CD1c-positive myeloid dendritic cell (primary cell): Measurements from ENCODE around the gene PCDHGA5.
"Not testable (repeated sequence)": the region's sequence is repeated elsewhere in the genome, so short reads cannot be mapped to it uniquely, and the experiment has no call there.

Experiments used
- DNase-seq: peaks from one replicate; pipeline ENCODE4 v3.0.0-alpha.2; 2016; ENCODE audit errors: extremely low spot score

The PCDHGA5 gene

DNA sequence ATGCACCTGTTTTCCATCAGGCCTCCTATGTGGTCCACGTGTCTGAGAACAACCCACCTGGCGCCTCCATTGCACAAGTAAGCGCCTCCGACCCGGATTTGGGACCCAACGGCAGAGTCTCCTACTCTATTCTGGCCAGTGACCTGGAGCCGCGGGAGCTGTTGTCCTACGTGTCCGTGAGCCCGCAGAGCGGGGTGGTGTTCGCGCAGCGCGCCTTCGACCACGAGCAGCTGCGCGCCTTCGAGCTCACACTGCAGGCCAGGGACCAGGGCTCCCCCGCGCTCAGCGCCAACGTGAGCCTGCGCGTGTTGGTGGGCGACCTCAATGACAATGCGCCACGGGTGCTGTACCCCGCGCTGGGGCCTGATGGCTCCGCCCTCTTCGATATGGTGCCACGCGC is 12.4 kb upstream of the PCDHGA5 start:
- no peak for DNase-seq

- DNase-seq = peak; percentile 19
These were observed 9.0 kb upstream of the PCDHGA5 start, which contains the start of gene PCDHGA4 for GRCh38 chr5:141354900-141355469. Gene PCDHGA4 (plus strand): TSS chr5:141355021. CDS start chr5:141355108, 87 bp downstream.

DNA sequence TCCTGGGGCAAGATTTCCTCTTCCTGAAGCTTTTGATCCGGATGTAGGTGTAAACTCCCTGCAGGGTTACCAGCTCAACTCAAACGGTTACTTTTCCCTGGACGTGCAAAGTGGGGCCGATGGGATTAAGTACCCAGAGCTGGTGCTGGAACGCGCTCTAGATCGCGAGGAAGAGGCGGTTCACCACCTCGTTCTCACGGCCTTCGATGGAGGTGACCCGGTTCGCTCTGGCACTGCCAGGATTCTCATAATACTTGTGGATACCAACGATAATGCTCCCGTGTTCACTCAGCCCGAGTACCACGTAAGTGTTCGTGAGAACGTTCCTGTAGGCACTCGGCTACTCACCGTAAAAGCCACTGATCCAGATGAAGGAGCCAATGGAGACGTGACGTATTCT is 8.3 kb upstream of the PCDHGA5 start:
- no peak for DNase-seq

DNA sequence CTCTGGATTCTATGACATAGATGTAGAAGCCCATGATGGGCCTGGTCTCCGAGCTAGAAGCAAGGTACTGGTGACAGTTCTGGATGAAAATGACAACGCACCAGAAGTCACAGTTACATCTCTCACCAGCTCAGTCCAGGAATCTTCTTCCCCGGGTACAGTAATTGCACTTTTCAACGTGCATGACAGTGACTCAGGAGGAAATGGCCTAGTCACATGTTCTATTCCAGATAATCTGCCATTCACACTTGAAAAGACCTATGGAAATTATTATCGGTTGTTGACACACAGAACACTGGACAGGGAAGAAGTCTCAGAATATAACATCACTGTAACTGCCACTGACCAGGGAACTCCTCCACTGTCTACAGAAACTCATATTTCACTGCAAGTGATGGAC is 7.8 kb upstream of the PCDHGA5 start:
- no peak for DNase-seq

GRCh38 chr5:141356950-141357349 is 7.0 kb upstream of the PCDHGA5 start:
- DNase-seq = no peak

DNA sequence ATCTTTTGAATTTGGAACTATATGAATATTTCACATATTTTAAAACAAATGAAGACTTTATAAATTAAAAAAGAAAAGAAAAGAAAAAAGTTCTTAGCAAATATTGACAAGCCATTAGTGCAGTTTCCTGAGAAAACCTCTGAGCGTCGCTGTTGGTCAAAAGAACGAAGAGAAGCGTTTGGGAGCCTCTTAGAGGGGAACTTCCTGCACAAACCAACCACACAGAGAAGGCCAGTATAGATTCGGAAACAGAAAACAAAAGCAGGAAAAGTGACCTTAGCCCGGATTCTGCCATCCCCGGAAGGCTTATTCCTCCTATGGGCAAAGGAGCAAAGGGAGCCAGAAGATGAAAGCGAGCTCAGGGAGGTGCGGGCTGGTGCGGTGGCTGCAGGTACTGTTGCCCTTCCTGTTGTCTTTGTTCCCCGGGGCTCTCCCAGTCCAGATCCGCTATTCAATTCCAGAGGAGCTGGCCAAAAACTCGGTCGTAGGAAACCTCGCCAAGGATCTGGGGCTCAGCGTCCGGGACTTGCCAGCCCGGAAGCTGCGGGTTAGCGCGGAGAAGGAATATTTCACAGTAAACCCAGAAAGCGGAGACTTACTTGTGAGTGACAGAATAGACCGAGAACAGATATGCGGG is 4.1 kb upstream of the PCDHGA5 start, which contains the start of gene PCDHGB2:
PCDHGB2 (plus strand) TSS at position 205 of the 637 bp plus-strand sequence; CDS start at position 347, 142 bp downstream.
- peak; percentile 49 for DNase-seq

DNA sequence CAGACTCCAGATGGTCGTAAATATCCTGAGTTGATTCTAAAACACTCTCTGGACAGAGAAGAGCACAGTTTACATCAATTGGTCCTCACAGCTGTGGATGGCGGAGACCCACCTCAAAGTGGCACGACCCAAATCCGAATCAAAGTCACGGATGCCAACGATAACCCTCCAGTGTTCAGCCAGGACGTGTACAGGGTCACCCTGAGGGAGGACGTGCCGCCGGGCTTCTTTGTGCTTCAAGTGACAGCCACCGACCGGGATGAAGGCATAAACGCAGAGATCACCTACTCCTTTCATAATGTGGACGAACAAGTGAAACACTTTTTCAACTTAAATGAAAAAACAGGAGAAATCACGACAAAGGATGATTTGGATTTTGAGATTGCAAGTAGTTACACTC is 3.3 kb upstream of the PCDHGA5 start:
- DNase-seq = no peak

DNA sequence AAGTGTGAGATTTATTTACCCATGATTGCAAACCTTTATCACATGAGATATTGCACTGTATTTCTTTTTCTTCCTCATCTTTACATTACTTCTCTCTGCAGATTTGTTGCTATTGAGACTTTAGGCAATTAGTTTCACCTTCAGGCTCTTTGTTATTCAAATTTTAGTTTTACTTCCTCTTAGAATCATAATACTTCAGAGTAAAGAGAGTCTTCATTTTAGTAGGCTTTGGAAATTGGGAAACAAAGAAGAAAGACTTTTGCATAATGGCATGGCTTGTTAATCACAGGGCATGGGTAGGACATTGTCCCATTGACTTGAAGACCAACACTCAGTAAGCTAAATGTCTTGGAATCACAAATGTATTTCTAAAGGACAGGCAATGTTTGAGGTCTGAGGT is 1.2 kb upstream of the PCDHGA5 start:
- DNase-seq = no peak

GRCh38 chr5:141366016-141366896 is 2.3 kb downstream of the PCDHGA5 start:
- no peak for DNase-seq

DNA sequence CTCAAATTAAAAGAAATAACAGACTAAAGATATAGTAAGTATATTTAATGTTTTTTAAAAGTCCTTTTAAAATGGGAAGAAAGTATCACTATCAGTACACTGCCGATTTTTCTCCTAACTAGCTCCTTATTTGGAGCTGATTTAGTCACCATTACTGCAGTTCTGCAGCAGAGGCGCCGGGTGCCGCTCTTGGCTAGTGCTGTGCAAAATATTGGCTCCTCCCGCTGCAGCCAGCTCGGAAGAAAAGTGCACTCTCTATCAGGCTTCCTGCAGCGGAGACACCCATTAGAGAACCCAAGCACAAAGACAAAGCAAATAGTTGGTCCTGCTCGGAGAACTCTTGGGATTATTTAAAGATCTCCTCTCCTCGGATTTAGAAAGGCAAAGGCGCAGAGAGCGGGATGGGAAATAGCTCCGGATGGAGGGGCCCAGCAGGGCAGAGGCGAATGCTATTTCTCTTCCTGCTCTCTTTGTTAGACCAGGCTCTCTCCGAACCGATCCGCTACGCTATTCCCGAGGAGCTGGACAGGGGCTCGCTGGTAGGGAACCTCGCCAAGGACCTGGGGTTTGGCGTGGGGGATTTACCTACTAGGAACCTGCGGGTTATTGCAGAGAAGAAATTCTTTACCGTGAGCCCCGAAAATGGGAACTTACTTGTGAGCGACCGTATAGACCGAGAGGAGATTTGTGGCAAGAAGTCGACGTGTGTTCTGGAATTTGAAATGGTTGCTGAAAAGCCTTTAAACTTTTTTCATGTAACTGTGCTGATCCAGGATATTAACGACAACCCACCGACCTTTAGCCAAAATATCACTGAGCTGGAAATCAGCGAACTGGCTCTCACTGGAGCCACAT is 6.3 kb downstream of the PCDHGA5 start, which contains the start of gene PCDHGB3:
PCDHGB3 (plus strand) TSS at position 249 of the 855 bp plus-strand sequence; CDS start at position 402, 153 bp downstream.
- DNase-seq = peak; percentile 31

- no peak for DNase-seq
These were observed 7.9 kb downstream of the PCDHGA5 start for GRCh38 chr5:141371572-141372475.

GRCh38 chr5:141373673-141374317 is 9.8 kb downstream of the PCDHGA5 start, which contains the start of gene PCDHGA6:
Gene PCDHGA6 (plus strand): TSS chr5:141373891. CDS start chr5:141374084, 193 bp downstream.
- no peak for DNase-seq

- no peak for DNase-seq
These were observed 10.7 kb downstream of the PCDHGA5 start for GRCh38 chr5:141374627-141375026.

- DNase-seq = not testable (repeated sequence)
These were observed 11.6 kb downstream of the PCDHGA5 start for GRCh38 chr5:141375444-141376155.

- no peak for DNase-seq
These were observed 18.7 kb downstream of the PCDHGA5 start, which contains the start of gene PCDHGA7 for GRCh38 chr5:141382469-141383294. Gene PCDHGA7 (plus strand): TSS chr5:141382742. CDS start chr5:141382900, 158 bp downstream.

DNA sequence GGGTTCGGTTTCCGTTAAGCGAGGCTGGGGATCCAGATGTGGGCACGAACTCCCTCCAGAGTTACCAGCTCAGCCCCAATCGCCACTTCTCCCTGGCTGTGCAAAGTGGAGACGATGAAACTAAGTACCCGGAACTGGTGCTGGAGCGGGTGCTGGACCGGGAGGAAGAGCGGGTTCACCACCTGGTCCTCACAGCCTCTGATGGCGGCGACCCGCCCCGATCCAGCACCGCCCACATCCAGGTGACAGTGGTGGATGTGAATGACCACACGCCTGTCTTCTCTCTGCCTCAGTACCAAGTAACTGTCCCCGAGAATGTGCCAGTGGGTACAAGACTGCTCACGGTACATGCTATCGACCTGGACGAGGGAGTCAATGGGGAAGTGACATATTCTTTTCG is 19.4 kb downstream of the PCDHGA5 start:
- DNase-seq = no peak

GRCh38 chr5:141384471-141385267 is 20.7 kb downstream of the PCDHGA5 start:
- no peak for DNase-seq
